Prostate gland (tissue), 2 donors: ENCODE results near the gene TAS1R3.

ENCODE experiments used
- POLR2AphosphoS5 ChIP-seq: sonication (generic); formaldehyde crosslinking; IDR thresholded peaks from one replicate; pipeline ENCODE4 v1.6.1; 2017; ENCODE audit warnings: antibody characterized with exemption
- TF ChIP-seq, protein P1 (sequence below), 4 experiments: fragments of 200-600 bp in 2 of 4; fragments of 450-650 bp in 2 of 4; sonication (generic) in 2 of 4; IDR thresholded peaks; 1 replicate in 3 of 4; 2 replicates in 1 of 4; pipeline ENCODE4 v1.5.1; 2016 to 2019; ENCODE audit warnings: antibody characterized with exemption in 4 of 4, mild to moderate bottlenecking in 2 of 4, moderate library complexity in 2 of 4

DNA sequence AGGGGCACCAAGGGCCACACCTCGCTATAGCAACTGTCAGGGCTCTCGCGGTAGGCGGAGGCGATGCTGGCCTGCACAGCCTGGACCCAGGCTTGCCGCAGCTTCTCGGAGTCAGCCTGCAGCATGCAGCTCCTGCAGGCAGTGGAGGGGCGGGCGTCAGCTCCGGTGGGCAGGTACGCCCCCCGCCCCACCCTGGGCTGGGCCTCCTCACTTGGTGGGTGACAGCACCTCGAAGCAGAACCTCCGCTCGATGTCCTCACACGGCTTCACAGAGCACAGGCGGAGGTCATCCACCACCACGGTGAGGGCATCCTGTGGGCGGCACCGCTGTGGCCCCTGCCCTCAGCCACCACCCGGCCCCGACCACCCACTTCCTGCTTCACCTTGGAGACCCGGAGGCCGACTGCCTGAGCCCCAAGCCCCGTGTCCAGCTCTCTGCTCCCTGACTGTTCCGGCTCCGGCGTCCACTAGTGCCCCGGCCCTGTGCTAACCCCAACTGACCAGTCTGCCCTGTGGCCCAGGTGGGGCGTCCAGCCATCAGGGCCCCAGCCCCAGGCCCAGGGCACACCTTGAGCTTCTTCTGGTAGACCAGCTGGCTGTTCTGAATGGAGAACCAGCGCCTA, 33.2 kb upstream of the TAS1R3 start:
- TF ChIP-seq, protein P1, sequence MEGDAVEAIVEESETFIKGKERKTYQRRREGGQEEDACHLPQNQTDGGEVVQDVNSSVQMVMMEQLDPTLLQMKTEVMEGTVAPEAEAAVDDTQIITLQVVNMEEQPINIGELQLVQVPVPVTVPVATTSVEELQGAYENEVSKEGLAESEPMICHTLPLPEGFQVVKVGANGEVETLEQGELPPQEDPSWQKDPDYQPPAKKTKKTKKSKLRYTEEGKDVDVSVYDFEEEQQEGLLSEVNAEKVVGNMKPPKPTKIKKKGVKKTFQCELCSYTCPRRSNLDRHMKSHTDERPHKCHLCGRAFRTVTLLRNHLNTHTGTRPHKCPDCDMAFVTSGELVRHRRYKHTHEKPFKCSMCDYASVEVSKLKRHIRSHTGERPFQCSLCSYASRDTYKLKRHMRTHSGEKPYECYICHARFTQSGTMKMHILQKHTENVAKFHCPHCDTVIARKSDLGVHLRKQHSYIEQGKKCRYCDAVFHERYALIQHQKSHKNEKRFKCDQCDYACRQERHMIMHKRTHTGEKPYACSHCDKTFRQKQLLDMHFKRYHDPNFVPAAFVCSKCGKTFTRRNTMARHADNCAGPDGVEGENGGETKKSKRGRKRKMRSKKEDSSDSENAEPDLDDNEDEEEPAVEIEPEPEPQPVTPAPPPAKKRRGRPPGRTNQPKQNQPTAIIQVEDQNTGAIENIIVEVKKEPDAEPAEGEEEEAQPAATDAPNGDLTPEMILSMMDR (IDR thresholded peaks at IDR 0.05): no peak
- no peak for TF ChIP-seq POLR2AphosphoS5
